GM12801 (cell line): ENCODE measurements around the gene HOXB5.

Experiments
- TF ChIP-seq, protein P1 (sequence below): IDR thresholded peaks from one replicate; pipeline ENCODE4 v1.5.1; 2011; ENCODE audit warnings: control low read depth; ENCODE audit not compliant: insufficient read length; ENCODE audit errors: extremely low read depth

HOXB5 gene

GRCh38 chr17:48578616-48579470 is 14.7 kb downstream of the HOXB5 start:
- TF ChIP-seq, protein P1, sequence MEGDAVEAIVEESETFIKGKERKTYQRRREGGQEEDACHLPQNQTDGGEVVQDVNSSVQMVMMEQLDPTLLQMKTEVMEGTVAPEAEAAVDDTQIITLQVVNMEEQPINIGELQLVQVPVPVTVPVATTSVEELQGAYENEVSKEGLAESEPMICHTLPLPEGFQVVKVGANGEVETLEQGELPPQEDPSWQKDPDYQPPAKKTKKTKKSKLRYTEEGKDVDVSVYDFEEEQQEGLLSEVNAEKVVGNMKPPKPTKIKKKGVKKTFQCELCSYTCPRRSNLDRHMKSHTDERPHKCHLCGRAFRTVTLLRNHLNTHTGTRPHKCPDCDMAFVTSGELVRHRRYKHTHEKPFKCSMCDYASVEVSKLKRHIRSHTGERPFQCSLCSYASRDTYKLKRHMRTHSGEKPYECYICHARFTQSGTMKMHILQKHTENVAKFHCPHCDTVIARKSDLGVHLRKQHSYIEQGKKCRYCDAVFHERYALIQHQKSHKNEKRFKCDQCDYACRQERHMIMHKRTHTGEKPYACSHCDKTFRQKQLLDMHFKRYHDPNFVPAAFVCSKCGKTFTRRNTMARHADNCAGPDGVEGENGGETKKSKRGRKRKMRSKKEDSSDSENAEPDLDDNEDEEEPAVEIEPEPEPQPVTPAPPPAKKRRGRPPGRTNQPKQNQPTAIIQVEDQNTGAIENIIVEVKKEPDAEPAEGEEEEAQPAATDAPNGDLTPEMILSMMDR: no peak

DNA sequence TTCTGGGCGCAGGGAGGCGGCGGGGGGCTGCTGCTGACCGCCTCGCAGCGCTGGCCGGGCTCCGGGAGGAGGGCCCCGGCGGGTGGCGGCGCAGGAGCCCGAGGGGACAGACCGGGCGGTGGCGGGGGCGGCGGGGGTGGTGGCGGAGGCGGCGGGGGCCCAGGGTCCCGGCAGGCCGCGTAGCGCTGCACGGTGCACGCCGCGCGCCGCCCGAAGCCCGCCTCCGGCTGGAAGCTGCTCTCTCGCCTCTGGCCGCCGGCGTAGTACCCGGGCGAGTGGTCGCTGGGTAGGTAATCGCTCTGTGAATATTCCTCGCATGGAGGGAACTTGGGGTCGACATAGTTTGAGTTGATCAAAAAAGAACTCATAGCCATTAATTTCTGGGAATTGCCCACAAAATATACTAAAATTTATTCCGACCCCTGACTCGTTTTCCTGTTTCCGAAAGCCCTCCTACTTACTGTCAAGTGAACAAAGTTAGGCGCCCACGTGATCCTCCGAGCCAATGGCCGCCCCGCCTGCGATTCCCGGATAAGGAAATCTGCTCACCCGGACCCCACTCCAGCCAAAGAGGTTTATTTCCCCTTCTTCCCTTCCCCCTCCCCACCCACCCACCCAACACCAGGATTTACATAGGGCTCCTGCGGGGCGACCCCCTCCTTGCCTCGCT is 15.5 kb downstream of the HOXB5 start, which contains the start of gene HOXB4:
HOXB4 (minus strand) TSS at position 405 of the 670 bp plus-strand sequence; CDS start at position 374, 31 bp downstream.
- TF ChIP-seq, protein P1: no peak

- TF ChIP-seq, protein P1: no peak
Observed at GRCh38 chr17:48577330-48577945, 16.1 kb downstream of the HOXB5 start.

DNA sequence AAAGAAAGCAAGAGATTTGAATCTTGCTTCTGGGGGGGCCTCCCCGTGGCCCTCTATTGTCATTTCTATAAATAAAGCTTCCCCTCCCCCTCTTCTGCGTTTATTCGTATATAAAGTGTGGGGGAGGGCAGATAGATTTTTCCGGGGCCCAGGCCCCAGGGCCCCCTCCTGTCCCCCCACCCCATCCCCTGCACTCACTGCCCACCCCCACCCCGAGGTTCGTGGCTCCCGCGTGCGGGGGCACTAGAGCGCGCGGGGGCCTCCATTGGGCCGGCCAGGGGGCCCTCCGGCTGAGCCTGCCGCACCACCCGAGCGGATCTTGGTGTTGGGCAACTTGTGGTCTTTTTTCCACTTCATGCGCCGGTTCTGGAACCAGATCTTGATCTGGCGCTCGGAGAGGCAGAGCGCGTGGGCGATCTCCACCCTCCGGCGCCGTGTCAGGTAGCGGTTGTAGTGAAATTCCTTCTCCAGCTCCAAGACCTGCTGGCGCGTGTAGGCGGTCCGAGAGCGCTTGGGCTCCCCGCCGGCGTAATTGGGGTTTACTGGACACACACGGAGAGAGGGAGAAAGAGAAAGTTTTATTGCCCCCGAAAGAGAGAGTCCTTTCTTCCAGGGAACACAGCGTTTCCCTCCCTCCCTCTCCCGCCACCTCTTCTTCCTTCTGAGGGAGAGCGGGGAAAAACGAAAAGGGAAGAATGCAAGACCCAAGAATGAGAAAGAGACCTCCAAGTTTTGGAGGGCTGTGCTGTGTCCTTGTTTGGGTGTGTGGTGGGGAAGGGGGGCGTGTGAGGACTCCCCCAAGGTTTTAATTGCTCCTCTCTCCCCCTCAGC is 16.9 kb downstream of the HOXB5 start:
- TF ChIP-seq, protein P1: no peak

DNA sequence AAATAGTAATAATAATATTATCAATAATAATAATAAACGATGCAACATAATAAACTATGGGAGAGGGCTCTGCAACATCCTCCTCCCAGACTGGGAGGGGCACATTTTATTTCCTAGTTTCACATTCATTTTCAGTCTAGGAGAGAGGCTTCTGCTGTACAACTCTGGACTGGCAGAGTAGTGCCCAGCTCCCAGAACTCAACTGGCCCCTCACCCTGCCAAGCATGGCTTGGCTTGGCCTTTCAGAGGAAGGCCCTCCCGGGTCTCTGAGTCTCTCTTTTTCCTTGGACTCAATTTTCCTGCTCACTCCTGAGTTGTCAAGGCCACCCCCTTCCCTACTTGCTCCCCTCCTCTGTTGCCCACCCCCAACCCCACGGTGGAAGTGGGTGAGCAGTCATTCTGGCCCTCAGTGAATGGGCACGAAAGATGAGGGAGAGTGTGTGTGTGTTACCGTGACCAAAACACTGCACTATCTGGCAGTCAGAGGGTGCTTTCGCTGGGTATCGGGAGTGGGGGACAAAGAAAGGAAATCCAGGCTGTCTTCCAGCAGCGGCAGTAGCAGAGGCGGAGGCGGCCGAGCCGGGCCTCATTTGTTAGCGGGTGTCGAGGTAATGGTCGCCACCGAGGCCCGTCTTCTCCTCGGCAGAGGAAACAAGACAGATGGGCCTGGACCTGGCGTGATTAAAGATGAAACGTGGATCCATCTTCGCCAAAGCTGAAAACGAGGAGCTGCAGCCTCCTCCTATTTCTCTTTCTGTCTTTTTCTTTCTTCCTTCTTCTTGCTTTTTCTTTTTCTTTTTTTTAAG is 17.7 kb downstream of the HOXB5 start:
- TF ChIP-seq, protein P1: no peak

- TF ChIP-seq, protein P1: no peak
Observed at GRCh38 chr17:48575066-48575582, 18.5 kb downstream of the HOXB5 start.
